Upper lobe of right lung (tissue), 1 donor: ENCODE results near the gene SLX9. TPM values are rescaled to one million over a fixed set of nuclear protein-coding genes. Genes with fewer than 3 reads are reported as not detected.

Experiments
- ATAC-seq: fragments of 200-7000 bp; cut with Tn5 transposase; one replicate; pipeline ENCODE4 v1.9.1; 2020; ENCODE audit warnings: mild to moderate bottlenecking, moderate library complexity
- DNase-seq: peaks from one replicate; pipeline ENCODE4 v3.0.0-alpha.2; 2020
- H3K27ac ChIP-seq: fragments of 200-600 bp; one replicate; pipeline ENCODE4 v1.8.0; 2022
- H3K27me3 ChIP-seq: fragments of 200-600 bp; one replicate; pipeline ENCODE4 v1.8.0; 2022; ENCODE audit warnings: mild to moderate bottlenecking
- H3K36me3 ChIP-seq: fragments of 200-600 bp; one replicate; pipeline ENCODE4 v1.8.0; 2022
- H3K4me1 ChIP-seq: fragments of 200-600 bp; one replicate; pipeline ENCODE4 v1.8.0; 2022
- H3K4me3 ChIP-seq: fragments of 200-600 bp; one replicate; pipeline ENCODE4 v1.8.0; 2022; ENCODE audit warnings: mild to moderate bottlenecking
- H3K9me3 ChIP-seq: fragments of 200-600 bp; one replicate; pipeline ENCODE4 v1.8.0; 2022
- intact Hi-C: fragments of 100-400 bp; cut with DNase I; formaldehyde crosslinking; loops from one replicate; pipeline ENCODE4 v1.11.0; 2022
- total RNA-seq: library from RNA; stranded (reverse); fragmentation: NEBNext Ultra II Directional; extraction: Animal tissue kit (Norgen Biotek cat#: 25700); gene quantifications from one replicate; pipeline ENCODE4 v1.2.1, GENCODE V29; 2021
- TF ChIP-seq, protein P1 (sequence below): fragments of 200-600 bp; IDR thresholded peaks from one replicate; pipeline ENCODE4 v1.8.0; 2022; ENCODE audit warnings: antibody characterized with exemption
- donor health status: DM: no; HTN: yes; CAD: no; lungs with severe emphysema.

SLX9 gene
- total RNA-seq, 1 donor from 2014 or later = 22.8 TPM

DNA sequence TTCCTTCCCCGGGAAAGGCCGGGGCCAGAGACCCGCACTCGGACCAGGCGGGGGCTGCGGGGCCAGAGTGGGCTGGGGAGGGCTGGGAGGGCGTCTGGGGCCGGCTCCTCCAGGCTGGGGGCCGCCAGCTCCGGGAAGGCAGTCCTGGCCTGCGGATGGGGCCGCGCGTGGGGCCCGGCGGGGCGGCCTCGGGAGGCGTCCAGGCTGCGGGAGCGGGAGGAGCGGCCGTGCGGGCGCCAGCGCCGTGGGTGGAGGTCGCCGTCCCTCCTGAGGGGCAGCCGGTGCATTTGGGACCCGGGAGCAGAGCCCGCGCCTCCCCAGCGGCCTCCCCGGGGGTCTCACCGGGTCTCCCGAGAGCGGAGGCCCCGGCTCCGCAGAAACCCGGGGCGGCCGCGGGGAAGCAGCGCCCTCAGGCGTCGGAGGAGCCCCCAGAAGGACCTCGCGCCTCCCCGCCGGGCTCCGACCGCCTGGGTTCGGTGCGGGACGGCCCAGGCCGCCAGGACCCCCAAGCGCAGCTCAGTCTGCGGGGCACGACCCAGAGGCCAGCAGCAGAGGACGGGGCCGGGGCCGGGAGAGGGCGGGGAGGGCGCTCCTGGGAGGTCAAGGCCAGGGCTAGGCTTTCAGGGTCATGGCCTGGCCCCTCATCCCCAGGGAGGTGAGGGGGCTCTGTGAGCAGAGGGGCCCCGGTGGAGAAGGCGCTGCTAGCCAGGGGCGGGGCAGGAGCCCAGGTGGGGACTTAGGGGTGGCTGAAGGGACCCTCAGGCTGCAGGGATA, 7.2 kb upstream of the SLX9 start:
- H3K27me3 ChIP-seq = peaks cover 32% of the 10 kb centered on the region
- H3K4me3 ChIP-seq = peak overlapping the region; percentile 42
- H3K9me3 ChIP-seq = no peaks in the 10 kb centered on the region
- DNase-seq (peak; percentile 81), ATAC-seq (peak; percentile 59)
- H3K27ac ChIP-seq = peak overlapping the region; percentile 17
- no peaks in the 10 kb centered on the region for H3K36me3 ChIP-seq
- TF ChIP-seq, protein P1, sequence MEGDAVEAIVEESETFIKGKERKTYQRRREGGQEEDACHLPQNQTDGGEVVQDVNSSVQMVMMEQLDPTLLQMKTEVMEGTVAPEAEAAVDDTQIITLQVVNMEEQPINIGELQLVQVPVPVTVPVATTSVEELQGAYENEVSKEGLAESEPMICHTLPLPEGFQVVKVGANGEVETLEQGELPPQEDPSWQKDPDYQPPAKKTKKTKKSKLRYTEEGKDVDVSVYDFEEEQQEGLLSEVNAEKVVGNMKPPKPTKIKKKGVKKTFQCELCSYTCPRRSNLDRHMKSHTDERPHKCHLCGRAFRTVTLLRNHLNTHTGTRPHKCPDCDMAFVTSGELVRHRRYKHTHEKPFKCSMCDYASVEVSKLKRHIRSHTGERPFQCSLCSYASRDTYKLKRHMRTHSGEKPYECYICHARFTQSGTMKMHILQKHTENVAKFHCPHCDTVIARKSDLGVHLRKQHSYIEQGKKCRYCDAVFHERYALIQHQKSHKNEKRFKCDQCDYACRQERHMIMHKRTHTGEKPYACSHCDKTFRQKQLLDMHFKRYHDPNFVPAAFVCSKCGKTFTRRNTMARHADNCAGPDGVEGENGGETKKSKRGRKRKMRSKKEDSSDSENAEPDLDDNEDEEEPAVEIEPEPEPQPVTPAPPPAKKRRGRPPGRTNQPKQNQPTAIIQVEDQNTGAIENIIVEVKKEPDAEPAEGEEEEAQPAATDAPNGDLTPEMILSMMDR = peak; percentile 53
- peaks cover 31% of the 10 kb centered on the region for H3K4me1 ChIP-seq
- intact Hi-C loops = loop anchor here (10.0 kb wide), 1 partner anchor 128 kb away; the partner anchor contains the start of gene UBE2G2

DNA sequence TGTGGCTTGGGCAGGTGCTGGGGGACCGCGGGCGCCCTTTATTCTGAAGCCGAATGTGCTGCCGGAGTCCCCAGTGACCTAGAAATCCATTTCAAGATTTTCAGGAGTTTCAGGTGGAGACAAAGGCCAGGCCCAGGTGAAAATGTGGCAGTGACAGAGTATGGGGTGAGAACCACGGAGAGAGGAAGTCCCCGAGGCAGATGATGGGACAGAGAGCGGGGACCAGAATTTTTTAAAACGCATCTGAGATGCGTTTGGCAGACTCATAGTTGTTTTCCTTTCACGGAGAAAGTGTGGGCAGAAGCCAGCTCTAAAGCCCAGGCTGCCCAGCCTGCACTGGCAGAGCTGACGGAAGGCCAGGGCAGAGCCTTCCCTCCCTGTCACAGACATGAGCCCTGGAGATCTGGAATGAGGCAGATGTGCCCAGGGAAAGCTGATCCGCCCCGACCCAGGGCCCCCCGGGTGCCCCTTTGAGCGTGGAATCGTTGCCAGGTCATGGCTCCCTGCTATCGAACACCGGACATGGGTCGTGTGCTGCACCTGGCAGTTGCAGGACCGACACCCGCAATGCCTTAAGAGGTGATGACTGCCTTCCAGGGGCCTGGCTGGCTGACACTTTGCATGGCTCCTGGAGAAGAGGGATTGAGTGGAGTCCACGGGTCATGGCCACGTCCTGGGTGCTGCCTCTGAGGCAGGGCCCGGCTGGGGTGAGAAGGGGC, 6.5 kb upstream of the SLX9 start:
- no peak overlapping the region for H3K27ac ChIP-seq
- no peak overlapping the region for H3K4me3 ChIP-seq
- no peaks in the 10 kb centered on the region for H3K9me3 ChIP-seq
- ATAC-seq (no peak), DNase-seq (peak; percentile 35)
- peaks cover 23% of the 10 kb centered on the region for H3K4me1 ChIP-seq
- TF ChIP-seq, protein P1 = no peak
- intact Hi-C loops = loop anchor here (10.0 kb wide), 1 partner anchor 129 kb away; the partner anchor contains the start of gene UBE2G2
- peaks cover 32% of the 10 kb centered on the region for H3K27me3 ChIP-seq
- H3K36me3 ChIP-seq = no peaks in the 10 kb centered on the region

DNA sequence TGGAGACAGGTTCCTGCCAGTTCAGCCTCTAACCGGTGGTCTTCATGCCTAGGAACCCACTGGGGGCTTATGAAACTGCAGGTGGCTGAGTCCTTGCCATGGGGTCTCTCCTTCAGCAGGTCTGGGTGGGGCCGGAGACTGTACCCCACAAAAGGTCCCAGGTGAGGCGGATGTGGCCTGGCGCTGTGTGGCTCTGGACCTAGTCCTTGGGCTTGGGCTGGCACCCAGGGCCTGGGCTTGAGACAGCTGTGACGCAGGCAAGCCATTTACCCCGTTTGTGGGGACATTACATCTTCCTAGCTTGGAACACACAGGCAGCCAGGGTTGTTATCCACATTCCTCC, 5.9 kb upstream of the SLX9 start:
- intact Hi-C loops = loop anchor here (10.0 kb wide), 1 partner anchor 129 kb away; the partner anchor contains the start of gene UBE2G2
- no peaks in the 10 kb centered on the region for H3K9me3 ChIP-seq
- H3K36me3 ChIP-seq = no peaks in the 10 kb centered on the region
- no peak overlapping the region for H3K4me3 ChIP-seq
- TF ChIP-seq, protein P1 = no peak
- H3K4me1 ChIP-seq = peaks cover 21% of the 10 kb centered on the region
- H3K27ac ChIP-seq = no peak overlapping the region
- DNase-seq (peak; percentile 52), ATAC-seq (no peak)
- H3K27me3 ChIP-seq = peaks cover 32% of the 10 kb centered on the region

DNA sequence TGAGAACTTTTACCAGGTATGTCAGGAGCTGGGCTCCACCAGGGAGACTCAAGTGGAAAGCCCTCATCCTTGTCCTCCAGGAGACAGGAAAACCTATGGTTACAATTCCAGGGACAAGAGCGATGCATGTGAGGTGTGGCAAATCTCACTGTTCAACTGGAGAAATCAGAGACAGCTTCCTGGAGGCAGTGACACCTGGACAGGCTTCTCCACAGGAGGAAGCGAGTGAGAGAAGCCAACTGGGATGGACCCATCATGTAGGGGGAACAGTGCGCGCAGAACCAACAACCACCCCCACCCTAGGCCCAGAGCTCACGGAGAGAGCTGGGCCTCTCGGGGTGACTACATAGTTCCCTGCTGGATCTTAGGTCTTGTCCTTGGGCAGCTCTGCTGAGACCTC, 5.6 kb upstream of the SLX9 start:
- TF ChIP-seq, protein P1 = no peak
- H3K27me3 ChIP-seq = peaks cover 32% of the 10 kb centered on the region
- intact Hi-C loops = loop anchor here (10.0 kb wide), 1 partner anchor 129 kb away; the partner anchor contains the start of gene UBE2G2
- DNase-seq = peak; percentile 11
- ATAC-seq = no peak
- H3K27ac ChIP-seq = no peak overlapping the region
- H3K9me3 ChIP-seq = no peaks in the 10 kb centered on the region
- peaks cover 21% of the 10 kb centered on the region for H3K4me1 ChIP-seq
- H3K4me3 ChIP-seq = no peak overlapping the region
- no peaks in the 10 kb centered on the region for H3K36me3 ChIP-seq

DNA sequence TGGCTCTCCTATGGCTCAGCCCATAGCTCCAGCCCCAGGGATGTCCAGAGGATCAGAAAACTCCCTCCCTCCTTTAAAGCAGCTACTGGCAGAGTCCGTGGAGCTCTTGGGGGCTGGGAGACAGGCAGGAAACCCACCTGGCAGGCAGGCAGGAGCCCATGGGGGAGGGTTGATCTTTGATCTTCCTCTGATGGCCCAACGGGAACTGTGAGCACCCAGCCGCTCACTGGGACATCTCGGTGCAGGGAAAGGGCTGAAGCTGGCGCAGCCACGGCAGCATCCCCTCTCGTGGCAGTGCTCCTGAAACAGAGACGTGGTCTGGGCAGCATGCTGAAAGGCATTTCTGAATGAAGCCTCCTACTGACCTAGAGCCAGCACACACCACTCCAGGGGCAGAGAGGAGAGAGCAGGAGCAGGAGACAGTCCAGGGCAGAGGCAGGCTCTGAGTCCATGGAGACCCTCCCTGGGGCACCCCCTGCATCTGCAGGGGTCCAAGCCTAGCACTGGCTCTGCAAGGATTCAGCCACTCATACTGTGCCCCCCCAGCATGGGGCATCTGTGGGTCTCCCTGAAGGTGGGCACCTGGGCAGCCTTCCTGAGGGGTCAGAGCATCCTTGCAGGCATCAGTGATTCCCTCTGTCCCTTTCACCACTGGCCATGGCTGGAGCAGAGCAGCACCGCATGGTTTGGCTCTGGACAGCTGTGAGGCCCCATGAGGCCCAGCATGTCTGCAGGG, 4.9 kb upstream of the SLX9 start:
- ATAC-seq = no peak
- intact Hi-C loops = loop anchor here (10.0 kb wide), 1 partner anchor 130 kb away; the partner anchor contains the start of gene UBE2G2
- no peaks in the 10 kb centered on the region for H3K36me3 ChIP-seq

More for the DNA sequence above, 4.9 kb upstream of the SLX9 start:
- H3K4me3 ChIP-seq = no peak overlapping the region
- TF ChIP-seq, protein P1 = no peak
- H3K9me3 ChIP-seq = no peaks in the 10 kb centered on the region
- DNase-seq = peak; percentile 50
- H3K27ac ChIP-seq = no peak overlapping the region
- H3K27me3 ChIP-seq = peaks cover 32% of the 10 kb centered on the region
- peaks cover 21% of the 10 kb centered on the region for H3K4me1 ChIP-seq
